ENCODE results near the gene SLC25A21. TPM values are rescaled to one million over a fixed set of nuclear protein-coding genes. Genes with fewer than 3 reads are reported as not detected.

SLC25A21 gene
- total RNA-seq, 4 donors from 2014 or later = 0.08 to 0.29 TPM; not detected in 2

- intact Hi-C loops (cut with DNase I; ENCODE audit: low total_unique reads) = no loop called here
- no peak for DNase-seq (ENCODE audit: low spot score in 2 of 2)
- WGBS, 2 donors = 64 to 73% methylated on average over 2 of the region's 2 CpGs
- TF ChIP-seq CTCF (IDR thresholded peaks at IDR 0.05) = no peak
- TF ChIP-seq POLR2A (IDR thresholded peaks at IDR 0.05) = no peak
- no peak overlapping the region for H3K4me3 ChIP-seq (ENCODE audit: low read depth, poor library complexity, severe bottlenecking)
Measured at GRCh38 chr14:36949371-36949770, 223.0 kb downstream of the SLC25A21 start.

- intact Hi-C loops (cut with DNase I; ENCODE audit: low total_unique reads) = no loop called here
Measured at GRCh38 chr14:36948157-36948859, 224.1 kb downstream of the SLC25A21 start.

GRCh38 chr14:36947362-36947761, 225.0 kb downstream of the SLC25A21 start:
- H3K4me3 ChIP-seq (ENCODE audit: low read depth, poor library complexity, severe bottlenecking) = no peak overlapping the region
- intact Hi-C loops (cut with DNase I; ENCODE audit: low total_unique reads) = no loop called here
- WGBS, 2 donors = 85 to 96% methylated on average over 1 of the region's 1 CpG
- TF ChIP-seq POLR2A (IDR thresholded peaks at IDR 0.05) (no peak), CTCF (IDR thresholded peaks at IDR 0.05) (no peak)
- DNase-seq (ENCODE audit: low spot score in 2 of 2) = no peak

More at GRCh38 chr14:36948157-36948859, 224.1 kb downstream of the SLC25A21 start:
- TF ChIP-seq CTCF (IDR thresholded peaks at IDR 0.05) (no peak), POLR2A (IDR thresholded peaks at IDR 0.05) (no peak)
- no peak overlapping the region for H3K4me3 ChIP-seq (ENCODE audit: low read depth, poor library complexity, severe bottlenecking)
- DNase-seq (ENCODE audit: low spot score in 2 of 2) = no peak
- whole genome bisulfite sequencing, 2 donors = 83 to 84% methylated on average over 5 of the region's 5 CpGs

- TF ChIP-seq POLR2A (IDR thresholded peaks at IDR 0.05) (no peak), CTCF (IDR thresholded peaks at IDR 0.05) (no peak)
- no peak overlapping the region for H3K4me3 ChIP-seq (ENCODE audit: low read depth, poor library complexity, severe bottlenecking)
- no peak for DNase-seq (ENCODE audit: low spot score in 2 of 2)
- intact Hi-C loops (cut with DNase I; ENCODE audit: low total_unique reads) = no loop called here
- 91 to 93% methylated on average over 1 of the region's 1 CpG for WGBS, 2 donors
Measured at GRCh38 chr14:36946872-36947271, 225.5 kb downstream of the SLC25A21 start.

- no peak overlapping the region for H3K4me3 ChIP-seq (ENCODE audit: low read depth, poor library complexity, severe bottlenecking)
- peak in 1 of 2 donors; percentile 63 for DNase-seq (ENCODE audit: low spot score in 2 of 2)
- WGBS, 2 donors = 74% methylated on average over 5 of the region's 5 CpGs
- intact Hi-C loops (cut with DNase I; ENCODE audit: low total_unique reads) = loop anchor here (5.0 kb wide), 1 partner anchor 292 kb away; no protein-coding TSS in a partner anchor
- TF ChIP-seq CTCF (IDR thresholded peaks at IDR 0.05) (no peak), POLR2A (IDR thresholded peaks at IDR 0.05) (no peak)
Measured at GRCh38 chr14:36944307-36945010, 227.9 kb downstream of the SLC25A21 start.

All from lower leg skin (tissue), 4 donors.